CMK (cell line): ENCODE measurements around the gene CARF.

ENCODE experiments used
- DNase-seq: peaks from one replicate; pipeline ENCODE4 v3.0.0-alpha.2; 2010; ENCODE audit warnings: low read depth

The CARF gene

GRCh38 chr2:203018181-203018580, 106.1 kb downstream of the CARF start:
- DNase-seq: no peak

GRCh38 chr2:203019142-203019541, 107.1 kb downstream of the CARF start:
- DNase-seq: no peak

GRCh38 chr2:203021991-203022390, 109.9 kb downstream of the CARF start:
- no peak for DNase-seq

- DNase-seq: no peak
Measured at GRCh38 chr2:203022751-203023150, 110.7 kb downstream of the CARF start.

- DNase-seq: no peak
Measured at GRCh38 chr2:203025592-203025991, 113.5 kb downstream of the CARF start.

GRCh38 chr2:203030545-203030944, 118.5 kb downstream of the CARF start:
- DNase-seq: no peak

GRCh38 chr2:203030991-203031390, 118.9 kb downstream of the CARF start:
- no peak for DNase-seq

GRCh38 chr2:203033395-203033794, 121.3 kb downstream of the CARF start:
- DNase-seq: no peak

GRCh38 chr2:203035879-203036470, 123.9 kb downstream of the CARF start:
- no peak for DNase-seq
